GM21619 (cell line): ENCODE measurements around the gene SLC39A11.
"Not testable (repeated sequence)": the region's sequence is repeated elsewhere in the genome, so short reads cannot be mapped to it uniquely, and the experiment has no call there.

Experiments
- ATAC-seq: cut with Tn5 transposase; IDR thresholded peaks from one replicate; pipeline ENCODE4 v1.9.1; 2021; ENCODE audit not compliant: unreplicated experiment

The SLC39A11 gene, protein sequence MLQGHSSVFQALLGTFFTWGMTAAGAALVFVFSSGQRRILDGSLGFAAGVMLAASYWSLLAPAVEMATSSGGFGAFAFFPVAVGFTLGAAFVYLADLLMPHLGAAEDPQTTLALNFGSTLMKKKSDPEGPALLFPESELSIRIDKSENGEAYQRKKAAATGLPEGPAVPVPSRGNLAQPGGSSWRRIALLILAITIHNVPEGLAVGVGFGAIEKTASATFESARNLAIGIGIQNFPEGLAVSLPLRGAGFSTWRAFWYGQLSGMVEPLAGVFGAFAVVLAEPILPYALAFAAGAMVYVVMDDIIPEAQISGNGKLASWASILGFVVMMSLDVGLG

GRCh38 chr17:73092523-73093135 is at the start of gene SLC39A11:
Gene SLC39A11 (minus strand): TSS chr17:73092688. CDS start chr17:73088764, 3,924 bp downstream.
- peak; percentile 98 for ATAC-seq

DNA sequence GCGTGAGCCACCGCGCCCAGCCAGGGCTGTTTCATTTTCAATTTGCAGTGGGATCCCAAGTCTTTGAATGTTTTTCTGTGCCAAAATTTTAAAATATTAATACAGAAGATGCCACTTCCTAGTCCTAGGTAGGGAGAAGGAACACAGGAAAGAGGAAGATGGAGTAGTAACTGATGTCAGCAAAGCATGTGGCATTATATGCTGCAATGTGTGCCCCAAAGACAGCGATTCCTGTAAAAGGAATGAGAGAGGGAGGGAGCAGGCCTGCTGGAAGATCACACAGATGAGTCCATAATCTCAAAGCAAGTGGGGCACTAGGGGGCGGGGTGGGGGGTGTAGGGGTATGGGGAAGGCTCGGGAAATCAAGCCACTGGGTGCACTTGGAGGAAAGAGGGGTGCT is 48.9 kb upstream of the SLC39A11 start:
- no peak for ATAC-seq

- no peak for ATAC-seq
Observed at GRCh38 chr17:73140566-73140965, 48.1 kb upstream of the SLC39A11 start.

- ATAC-seq: no peak
Observed at GRCh38 chr17:73139296-73139695, 46.8 kb upstream of the SLC39A11 start.

- no peak for ATAC-seq
Observed at GRCh38 chr17:73138541-73139138, 46.2 kb upstream of the SLC39A11 start.

DNA sequence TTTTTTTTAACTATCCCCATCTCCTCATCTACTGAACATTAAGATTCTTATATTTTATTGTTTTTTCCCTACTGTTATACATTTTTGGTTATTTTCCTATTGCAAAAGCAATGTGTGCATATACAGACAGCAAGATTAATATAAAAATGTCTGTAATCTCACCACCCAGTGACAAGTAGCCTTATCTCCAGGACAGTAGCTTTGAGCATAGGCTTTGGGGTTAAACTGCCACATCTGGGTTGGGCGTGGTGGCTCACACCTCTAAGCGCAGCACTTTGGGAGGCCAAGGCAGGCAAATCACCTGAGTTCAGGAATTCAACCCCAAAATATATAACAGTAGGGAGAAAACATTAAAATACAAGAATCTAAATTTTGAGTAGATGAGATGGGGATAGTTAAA is 44.9 kb upstream of the SLC39A11 start:
- no peak for ATAC-seq

DNA sequence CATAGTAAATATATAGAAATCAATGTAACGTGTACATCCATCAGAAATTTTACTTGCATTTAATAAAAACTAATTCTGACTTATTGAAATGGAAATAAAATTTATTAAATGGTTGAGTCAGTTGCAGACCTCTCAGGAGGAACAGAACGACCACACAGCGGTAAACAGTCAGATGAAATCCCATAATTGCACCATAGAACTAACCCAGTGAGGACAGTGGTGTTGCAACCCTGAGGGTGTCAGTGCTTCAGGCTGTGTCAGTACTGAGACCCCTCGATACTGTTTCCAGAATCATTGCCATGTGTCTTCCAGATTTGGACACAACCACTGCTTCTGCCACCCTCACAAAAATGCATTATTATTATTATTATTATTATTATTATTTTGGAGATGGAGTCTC is 43.3 kb upstream of the SLC39A11 start:
- ATAC-seq: no peak

- ATAC-seq: no peak
Observed at GRCh38 chr17:73133911-73134649, 41.6 kb upstream of the SLC39A11 start.

DNA sequence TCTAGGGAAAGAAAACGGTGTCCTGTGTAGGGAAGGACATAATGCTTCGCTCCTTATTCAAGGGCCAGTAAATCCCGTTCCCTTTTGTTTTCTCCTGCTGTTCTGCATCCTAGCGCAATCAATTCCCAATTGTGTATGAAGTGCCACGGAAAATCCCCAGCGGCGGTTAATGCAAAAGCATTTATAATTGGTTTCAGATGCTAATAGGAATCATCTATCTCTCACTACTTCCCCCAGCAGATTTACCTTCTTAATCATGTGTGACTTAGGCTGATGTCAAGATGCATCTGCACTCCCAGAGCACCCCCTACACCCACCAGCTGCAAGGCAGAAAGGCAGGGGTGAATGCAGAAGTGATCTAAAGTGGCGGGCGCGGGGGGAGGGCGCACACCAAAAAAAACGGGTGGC is 39.6 kb upstream of the SLC39A11 start:
- no peak for ATAC-seq

GRCh38 chr17:73131439-73131838 is 39.0 kb upstream of the SLC39A11 start:
- not testable (repeated sequence) for ATAC-seq

- no peak for ATAC-seq
Observed at GRCh38 chr17:73130977-73131376, 38.5 kb upstream of the SLC39A11 start.

- no peak for ATAC-seq
Observed at GRCh38 chr17:73128496-73128895, 36.0 kb upstream of the SLC39A11 start.

- ATAC-seq: no peak
Observed at GRCh38 chr17:73126716-73127473, 34.4 kb upstream of the SLC39A11 start.

- ATAC-seq: no peak
Observed at GRCh38 chr17:73123606-73124320, 31.3 kb upstream of the SLC39A11 start.

- no peak for ATAC-seq
Observed at GRCh38 chr17:73122953-73123605, 30.6 kb upstream of the SLC39A11 start.

DNA sequence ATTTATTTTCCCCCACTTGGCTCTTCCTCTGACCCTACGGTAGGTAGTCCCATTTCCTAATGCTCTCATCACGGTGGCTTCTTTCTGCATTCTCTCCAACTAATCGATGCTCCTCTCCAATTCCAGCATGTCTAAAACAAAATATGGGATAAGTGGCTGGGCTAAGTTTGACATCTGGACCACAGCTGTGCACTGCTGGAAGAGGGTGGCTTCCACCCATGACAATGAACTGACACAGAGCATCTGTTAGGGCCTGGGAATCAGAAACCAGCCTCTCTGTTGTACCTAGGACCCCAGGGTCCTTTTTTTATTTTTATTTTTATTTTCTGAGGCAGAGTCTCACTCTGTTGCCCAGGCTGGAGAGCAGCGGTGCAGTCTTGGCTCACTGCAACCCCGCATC is 29.0 kb upstream of the SLC39A11 start:
- no peak for ATAC-seq

DNA sequence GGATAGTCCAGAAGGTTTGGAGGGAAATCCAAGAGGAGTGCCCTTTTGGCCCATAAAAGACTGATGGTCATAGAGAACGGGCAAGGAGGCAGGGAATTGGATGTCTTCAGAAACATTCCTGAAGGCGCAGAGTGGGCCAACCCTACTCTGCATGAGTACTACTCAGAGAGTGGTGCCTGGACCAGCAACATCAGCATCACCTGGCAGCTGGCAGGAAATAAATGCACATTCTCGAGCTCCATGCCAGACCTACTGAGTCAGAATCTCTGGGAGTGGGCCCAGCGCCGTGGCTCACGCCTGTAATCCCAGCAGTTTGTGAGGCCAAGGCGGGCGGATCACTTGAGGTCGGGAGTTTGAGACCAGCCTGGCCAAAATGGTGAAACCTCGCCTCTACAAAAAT is 27.1 kb upstream of the SLC39A11 start:
- ATAC-seq: no peak

GRCh38 chr17:73118951-73119391 is 26.5 kb upstream of the SLC39A11 start:
- ATAC-seq: no peak

DNA sequence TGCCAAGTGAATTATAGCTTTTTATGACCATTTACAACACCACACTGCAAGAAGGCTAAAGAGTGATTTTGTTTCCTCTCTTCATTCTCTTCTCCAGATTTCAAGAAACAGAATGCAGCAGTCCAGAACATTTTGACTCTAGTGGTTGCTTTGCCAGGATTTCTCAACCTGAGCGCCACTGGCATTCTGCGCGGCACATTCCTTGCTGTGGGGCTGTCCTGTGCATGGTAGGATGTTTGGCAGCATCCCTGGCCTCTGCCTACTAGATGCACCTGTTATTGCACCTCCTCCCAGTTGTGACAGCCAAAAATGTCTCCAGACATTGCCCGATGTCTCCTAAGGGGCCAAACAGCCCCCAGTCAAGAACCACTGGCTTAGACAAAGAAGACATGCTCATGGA is 25.7 kb upstream of the SLC39A11 start:
- ATAC-seq: no peak

GRCh38 chr17:73112246-73112645 is 19.8 kb upstream of the SLC39A11 start:
- no peak for ATAC-seq
